IMR-90 (cell line): Measurements from ENCODE around the gene KXD1. TPM values are rescaled to one million over a fixed set of nuclear protein-coding genes. Genes with fewer than 3 reads are reported as not detected.

Experiments
- ATAC-seq: fragments of 200-7000 bp; cut with Tn5 transposase; 2 replicates; pipeline ENCODE4 v1.9.1; 2020; ENCODE audit warnings: low read depth, mild to moderate bottlenecking, moderate library complexity
- BruUV-seq: library from RNA; stranded (reverse); fragments of 400-500 nt; replicated peaks from 2 replicates; lab custom pipeline; 2021; lab: Mats Ljungman, UMichigan
- CTCF ChIA-PET: fragments of 300-600 bp; formaldehyde crosslinking; extraction: SDS; loops from one replicate; lab custom pipeline; 2021; ENCODE audit warnings: antibody characterized with exemption; lab: Yijun Ruan, JAX
- POLR2A ChIA-PET: fragments of 300-600 bp; sonication (Branson Sonifier 250); formaldehyde crosslinking; loops from one replicate; lab custom pipeline; 2022; ENCODE audit warnings: antibody characterized with exemption; ENCODE audit not compliant: unreplicated experiment; lab: Charles Lee
- DNase-seq: peaks from one replicate; pipeline ENCODE4 v3.0.0; 2013
- H2AFZ ChIP-seq: replicated peaks from 2 replicates; pipeline ENCODE3; 2013; ENCODE audit warnings: low read length, mild to moderate bottlenecking; ENCODE audit not compliant: poor library complexity
- H2AK5ac ChIP-seq: 2 replicates; pipeline ENCODE4 v1.6.1; 2013; ENCODE audit warnings: low read depth, low read length, inconsistent platforms
- H2AK9ac ChIP-seq: replicated peaks from 2 replicates; pipeline ENCODE3; 2013; ENCODE audit warnings: mild to moderate bottlenecking, low read depth, low read length, moderate library complexity; ENCODE audit not compliant: poor library complexity
- H2BK120ac ChIP-seq: 2 replicates; pipeline ENCODE4 v1.6.1; 2013; ENCODE audit warnings: low read depth, low read length, inconsistent platforms
- H2BK15ac ChIP-seq: 3 replicates; pipeline ENCODE4 v1.6.1; 2013; ENCODE audit warnings: low read depth, low read length, inconsistent platforms
- H2BK20ac ChIP-seq: 2 replicates; pipeline ENCODE4 v1.6.1; 2013; ENCODE audit warnings: low read depth, mild to moderate bottlenecking, inconsistent platforms, low read length, moderate library complexity
- H2BK5ac ChIP-seq: 2 replicates; pipeline ENCODE4 v1.6.1; 2013; ENCODE audit warnings: mild to moderate bottlenecking, low read depth, low read length, inconsistent platforms; ENCODE audit not compliant: poor library complexity, severe bottlenecking
- H3K14ac ChIP-seq: replicated peaks from 2 replicates; pipeline ENCODE4 v1.6.1; 2013; ENCODE audit warnings: low read depth, low read length, inconsistent platforms
- H3K18ac ChIP-seq: 2 replicates; pipeline ENCODE4 v1.6.1; 2013; ENCODE audit warnings: low read depth, low read length, control low read depth
- H3K23ac ChIP-seq: 2 replicates; pipeline ENCODE4 v1.6.1; 2013; ENCODE audit warnings: low read depth, low read length, inconsistent platforms
- H3K27ac ChIP-seq: 2 replicates; pipeline ENCODE4 v1.5.1; 2013; ENCODE audit warnings: mild to moderate bottlenecking, control low read depth, low read length; ENCODE audit not compliant: insufficient read depth
- H3K27me3 ChIP-seq: 2 replicates; pipeline ENCODE4 v1.6.1; 2013; ENCODE audit warnings: low read length; ENCODE audit not compliant: control insufficient read depth, insufficient read depth
- H3K36me3 ChIP-seq: 2 replicates; pipeline ENCODE4 v1.6.1; 2013; ENCODE audit warnings: low read length, mixed read lengths; ENCODE audit not compliant: control insufficient read depth, insufficient read depth
- H3K4ac ChIP-seq: 2 replicates; pipeline ENCODE4 v1.6.1; 2013; ENCODE audit warnings: low read depth, low read length, inconsistent platforms
- H3K4me1 ChIP-seq: 2 replicates; pipeline ENCODE4 v1.6.1; 2013; ENCODE audit warnings: low read length, mixed read lengths; ENCODE audit not compliant: control insufficient read depth, insufficient read depth
- H3K4me2 ChIP-seq: 2 replicates; pipeline ENCODE4 v1.6.1; 2013; ENCODE audit warnings: low read depth, mild to moderate bottlenecking, control low read depth, low read length, moderate library complexity
- H3K4me3 ChIP-seq: 2 replicates; pipeline ENCODE4 v1.5.1; 2013; ENCODE audit warnings: low read depth, mild to moderate bottlenecking, control low read depth, low read length, moderate library complexity; ENCODE audit not compliant: insufficient read depth
- H3K56ac ChIP-seq: 2 replicates; pipeline ENCODE4 v1.6.1; 2013; ENCODE audit warnings: low read length, inconsistent platforms; ENCODE audit not compliant: insufficient read depth; ENCODE audit errors: extremely low read depth
- H3K79me1 ChIP-seq, 2 experiments: 2 replicates each; pipeline ENCODE4 v1.6.1; 2013; ENCODE audit warnings: low read length in 2 of 2, inconsistent platforms in 1 of 2, low read depth in 1 of 2
- H3K9ac ChIP-seq: 2 replicates; pipeline ENCODE4 v1.6.1; 2013; ENCODE audit warnings: low read depth, low read length, control low read depth
- H3K9me1 ChIP-seq: 2 replicates; pipeline ENCODE4 v1.6.1; 2013; ENCODE audit warnings: low read length, inconsistent platforms; ENCODE audit not compliant: insufficient read depth
- H3K9me3 ChIP-seq: 2 replicates; pipeline ENCODE4 v1.6.1; 2013; ENCODE audit warnings: low read length; ENCODE audit not compliant: control insufficient read depth, insufficient read depth
- H4K20me1 ChIP-seq: 2 replicates; pipeline ENCODE4 v1.6.1; 2013; ENCODE audit warnings: low read length, inconsistent platforms; ENCODE audit not compliant: insufficient read depth
- H4K5ac ChIP-seq: 2 replicates; pipeline ENCODE4 v1.6.1; 2013; ENCODE audit warnings: mild to moderate bottlenecking, low read depth, low read length, control low read depth
- H4K8ac ChIP-seq, 2 experiments: 2 replicates each; pipeline ENCODE4 v1.6.1; 2013; ENCODE audit warnings: low read depth in 2 of 2, low read length in 2 of 2, control low read depth in 1 of 2, inconsistent platforms in 1 of 2
- H4K91ac ChIP-seq: 2 replicates; pipeline ENCODE4 v1.6.1; 2013; ENCODE audit warnings: low read depth, low read length, inconsistent platforms; ENCODE audit not compliant: insufficient read depth
- CHD1 ChIP-seq: IDR thresholded peaks from 2 replicates; pipeline ENCODE4 v1.6.1; 2012; ENCODE audit warnings: low read depth, low read length, improper control_type of control experiment
- RAD21 ChIP-seq: IDR thresholded peaks from 2 replicates; pipeline ENCODE4 v1.6.1; 2012; ENCODE audit warnings: low read length, improper control_type of control experiment
- RFX5 ChIP-seq: IDR thresholded peaks from 2 replicates; pipeline ENCODE4 v1.8.0; 2012; ENCODE audit warnings: low read depth, mild to moderate bottlenecking, low read length, moderate library complexity
- SMC3 ChIP-seq: fragments of 150-350 bp; IDR thresholded peaks from 2 replicates; pipeline ENCODE4 v1.6.1; 2016; ENCODE audit warnings: low read depth, mild to moderate bottlenecking, antibody characterized with exemption, low read length, moderate library complexity
- WGBS, 2 experiments: methylation state at CpG; one replicate each; pipeline versions ENCODE4 v1.1.5 to v1.1.7; 2013; ENCODE audit warnings: missing lambda C conversion rate in 2 of 2; ENCODE audit not compliant: insufficient read length in 1 of 2; ENCODE audit errors: extremely low coverage in 2 of 2; 5-methylcytosine and 5-hydroxymethylcytosine counted together
- dilution Hi-C: fragments of 300-500 bp; cut with HindIII; formaldehyde crosslinking; loops from one replicate; pipeline ENCODE4 v1.14.3; 2018; ENCODE audit warnings: low sequenced_read_pairs; ENCODE audit not compliant: unreplicated experiment
- in situ Hi-C: fragments of 300-500 bp; cut with MboI; formaldehyde crosslinking; loops from 3 replicates; pipeline ENCODE4 v1.14.3; 2019; ENCODE audit warnings: low sequenced_read_pairs, inconsistent platforms, mixed read lengths
- intact Hi-C: fragments of 100-400 bp; cut with micrococcal nuclease; formaldehyde crosslinking; loops from 2 replicates; pipeline ENCODE4 v1.10.0; 2022
- polyA plus RNA-seq, 3 experiments: library from polyadenylated mRNA; depleted of rRNA; stranded (reverse); fragments of >200 nt; gene quantifications; 2 replicates each; pipeline ENCODE4 v1.2.3, GENCODE V29; 2012; ENCODE audit warnings: low replicate concordance in 1 of 3
- total RNA-seq: library from RNA; depleted of rRNA; stranded (reverse); fragments of >200 nt; gene quantifications from 2 replicates; pipeline ENCODE4 v1.2.3, GENCODE V29; 2012

Gene KXD1
- total and polyA plus RNA-seq, 2 of the 4 experiments (the other 2 are of a cell fraction): 66.7 to 196 TPM

DNA sequence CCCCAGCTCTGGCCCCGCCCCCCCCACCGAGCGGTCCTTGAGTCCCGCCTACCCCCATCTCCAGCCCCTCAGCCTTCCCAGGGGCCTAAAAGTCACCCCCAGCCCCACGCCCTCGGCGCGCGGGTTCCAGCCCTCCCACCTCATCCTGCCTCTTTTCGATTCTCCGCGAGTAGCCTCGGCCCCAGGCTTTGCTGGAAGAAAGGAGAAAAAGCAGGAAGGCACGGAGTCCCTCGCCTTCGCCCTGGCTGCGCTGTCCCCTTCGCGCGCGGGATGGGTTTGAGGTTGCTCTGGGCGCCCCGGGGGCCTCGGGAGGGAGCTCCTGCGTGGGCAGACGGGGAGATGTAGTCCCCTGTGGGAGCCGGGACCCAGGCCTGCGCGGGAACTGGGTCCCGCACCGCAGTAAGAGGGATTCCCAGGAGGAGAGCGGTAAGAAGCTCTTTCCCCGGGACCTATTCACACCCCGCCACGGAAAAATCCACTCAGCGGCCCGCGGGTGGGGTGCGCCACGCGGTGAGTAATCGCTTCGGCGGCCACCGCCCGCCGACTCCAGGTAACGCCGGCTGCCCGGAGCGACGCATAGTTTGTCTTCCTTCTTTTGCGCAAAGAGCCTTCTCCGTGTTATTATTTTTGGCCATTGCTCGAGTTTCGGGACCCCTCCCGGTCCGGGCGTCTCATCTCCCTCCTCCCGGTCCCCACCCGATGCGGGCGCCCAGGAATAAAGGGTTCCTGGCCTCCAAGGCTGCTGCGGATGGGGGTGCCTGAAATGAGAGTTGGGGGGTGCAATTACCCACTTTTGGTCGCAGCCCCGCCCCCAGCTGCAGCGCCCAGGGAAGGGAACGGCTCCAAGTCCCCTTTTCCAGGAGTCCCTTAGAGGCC is 49.8 kb downstream of the KXD1 start:
- Histone ChIP-seq H2BK20ac (no peak overlapping the region), H3K4me1 (peaks cover 9% of the 10 kb centered on the region; the same call in 1 of the 2 replicates), H3K9ac (no peak overlapping the region), H3K4me3 (peak overlapping the region; percentile 4; the same call in 1 of the 2 replicates), H3K4me2 (peak overlapping the region; percentile 72), H2BK15ac (no peak overlapping the region), H3K9me1 (no peaks in the 10 kb centered on the region), H3K79me1 (no peaks in the 10 kb centered on the region), H3K27me3 (peaks cover 86% of the 10 kb centered on the region), H3K4ac (no peak overlapping the region), H2BK5ac (no peak overlapping the region), H4K91ac (no peak overlapping the region), H3K18ac (no peak overlapping the region), H3K27ac (no peak overlapping the region), H4K8ac (no peak overlapping the region), H2AFZ (peak overlapping the region; percentile 63), H3K56ac (no peak overlapping the region), H3K36me3 (no peaks in the 10 kb centered on the region), H2BK120ac (no peak overlapping the region), H3K14ac (no peak overlapping the region), H2AK5ac (no peak overlapping the region), H4K5ac (no peak overlapping the region), H2AK9ac (peak overlapping the region; percentile 35), H4K20me1 (peaks cover 8% of the 10 kb centered on the region), H3K23ac (no peak overlapping the region), H3K9me3 (no peaks in the 10 kb centered on the region)
- ATAC-seq: no peak
- in situ Hi-C loops: no loop called here
- DNase-seq: no peak
- dilution Hi-C loops: no loop called here
- POLR2A ChIA-PET: no interaction called here
- TF ChIP-seq RFX5 (no peak), CHD1 (no peak), RAD21 (no peak), SMC3 (no peak)
- intact Hi-C loops: no loop called here
- CTCF ChIA-PET: interaction anchor here (1.5 kb wide), 1 partner anchor 28 kb away, joined by 3 read pairs; no protein-coding TSS in a partner anchor
- no TSS peak for BruUV-seq
- WGBS, 2 experiments: 0% methylated on average over 17 of the region's 68 CpGs; no CpG with 5 or more reads in 1 of the 2 experiments
